HEK293 (cell line): Measurements from ENCODE around the gene YOD1.

Source experiments
- CTCF ChIP-seq: fragments of 450-650 bp; formaldehyde crosslinking; IDR thresholded peaks from 2 replicates; pipeline ENCODE4 v1.5.1; 2016; ENCODE audit warnings: missing biosample characterization, missing genetic modification characterization
- ELK4 ChIP-seq: IDR thresholded peaks from 2 replicates; pipeline ENCODE4 v1.6.1; 2011; ENCODE audit warnings: mild to moderate bottlenecking, low read depth, low read length, borderline replicate concordance
- HOXC10 ChIP-seq: sonication (generic); formaldehyde crosslinking; IDR thresholded peaks from 2 replicates; pipeline ENCODE4 v1.8.1; 2023; ENCODE audit warnings: mild to moderate bottlenecking, missing genetic modification reagents
- TCF7L2 ChIP-seq: IDR thresholded peaks from 2 replicates; pipeline ENCODE4 v1.6.1; 2011; ENCODE audit warnings: low read depth, mild to moderate bottlenecking, inconsistent platforms, low read length, moderate library complexity, borderline replicate concordance
- ZNF184 ChIP-seq: fragments of 450-650 bp; IDR thresholded peaks from 2 replicates; pipeline ENCODE4 v1.5.1; 2018; ENCODE audit warnings: missing biosample characterization, mild to moderate bottlenecking, missing genetic modification characterization
- ZNF19 ChIP-seq: fragments of 450-650 bp; formaldehyde crosslinking; IDR thresholded peaks from 2 replicates; pipeline ENCODE4; 2016; ENCODE audit warnings: missing biosample characterization, missing genetic modification characterization, low read depth
- ZNF280C ChIP-seq: fragments of 450-650 bp; formaldehyde crosslinking; IDR thresholded peaks from 2 replicates; pipeline ENCODE4 v1.5.1; 2016; ENCODE audit warnings: missing biosample characterization, missing genetic modification characterization
- ZNF391 ChIP-seq: fragments of 450-650 bp; formaldehyde crosslinking; IDR thresholded peaks from 2 replicates; pipeline ENCODE4 v1.5.1; 2016; ENCODE audit warnings: low read depth, missing biosample characterization, missing genetic modification characterization, borderline replicate concordance
- ZNF654 ChIP-seq: fragments of 450-650 bp; formaldehyde crosslinking; IDR thresholded peaks from 2 replicates; pipeline ENCODE4 v1.5.1; 2016; ENCODE audit warnings: low read depth, missing biosample characterization, missing genetic modification characterization
- ZNF701 ChIP-seq: fragments of 450-650 bp; formaldehyde crosslinking; IDR thresholded peaks from 2 replicates; pipeline ENCODE4 v1.5.1; 2016; ENCODE audit warnings: missing biosample characterization, missing genetic modification characterization
- ZNF747 ChIP-seq: fragments of 450-650 bp; formaldehyde crosslinking; IDR thresholded peaks from 2 replicates; pipeline ENCODE4 v1.5.1; 2016; ENCODE audit warnings: missing biosample characterization, missing genetic modification characterization

- TF ChIP-seq ZNF184 (no peak), CTCF (tag by site-specific recombination) (no peak), ZNF280C (tag by site-specific recombination) (no peak), TCF7L2 (no peak), ZNF747 (tag by site-specific recombination) (no peak), ZNF391 (tag by site-specific recombination) (no peak), ZNF654 (tag by site-specific recombination) (no peak), HOXC10 (no peak), ZNF19 (tag by site-specific recombination) (no peak), ZNF701 (no peak), ELK4 (no peak)
Measured at GRCh38 chr1:207076181-207076955, 25.4 kb upstream of the YOD1 start.
